ENCODE measurements around the gene ABCD1. TPM values are rescaled to one million over a fixed set of nuclear protein-coding genes. Genes with fewer than 3 reads are reported as not detected.

ABCD1 gene
- total RNA-seq, 2 experiments from 2014 or later: 15.4 to 16.0 TPM

DNA sequence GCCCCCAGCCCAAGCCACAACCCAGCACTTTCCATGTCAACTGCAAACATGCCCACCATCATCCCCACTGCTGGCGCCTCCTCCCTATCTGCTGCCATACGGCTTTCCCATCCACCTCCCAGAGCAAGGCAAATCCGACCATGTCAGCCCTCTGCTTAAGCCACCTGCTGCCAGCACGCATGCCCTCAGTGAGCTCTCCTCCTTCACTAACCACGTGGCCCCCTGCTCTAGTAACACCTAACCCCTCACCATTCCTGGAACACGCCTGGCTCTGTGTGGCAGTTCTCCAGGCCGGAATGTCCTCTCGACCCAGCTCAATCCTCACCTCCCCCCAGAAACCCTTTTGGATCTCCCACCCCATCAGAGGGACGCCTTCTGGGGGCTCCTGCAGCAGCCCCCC lies 17.9 kb upstream of the ABCD1 start:
- H3K4me1 Mint-ChIP-seq: peaks cover 8% of the 10 kb centered on the region
- H3K36me3 Mint-ChIP-seq (ENCODE audit: low read depth): peaks cover 6% of the 10 kb centered on the region
- no peaks in the 10 kb centered on the region for H3K27me3 Mint-ChIP-seq
- ChIA-PET POLR2A (no interaction called here), CTCF (interaction anchor here (1.4 kb wide), 1 partner anchor 240 kb away, joined by 4 read pairs; no protein-coding TSS in a partner anchor)
- no peaks in the 10 kb centered on the region for H3K9me3 Mint-ChIP-seq
- no peak overlapping the region for H3K4me3 Mint-ChIP-seq
- peak overlapping the region; percentile 36 for H3K27ac Mint-ChIP-seq
- no peak for DNase-seq

DNA sequence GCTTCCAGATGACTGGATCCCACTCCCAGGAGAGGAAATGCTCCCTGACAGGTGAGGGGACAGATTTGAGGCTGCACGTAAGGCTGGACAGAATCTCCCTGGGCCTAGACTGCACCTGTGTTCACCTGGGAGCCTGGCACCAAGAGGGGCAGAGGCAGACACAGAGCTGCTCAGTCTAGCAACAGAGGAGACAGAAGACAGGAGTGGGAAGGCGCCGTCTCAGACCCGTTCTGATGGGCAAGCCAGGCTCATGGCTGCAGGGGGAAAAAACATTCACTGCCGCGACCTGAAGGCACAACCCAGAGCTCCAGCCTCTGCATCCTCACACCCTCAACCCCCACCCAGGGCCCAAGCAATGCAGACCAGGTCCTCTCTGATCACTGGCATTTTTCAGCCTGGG lies 17.2 kb upstream of the ABCD1 start:
- peaks cover 8% of the 10 kb centered on the region for H3K4me1 Mint-ChIP-seq
- DNase-seq: no peak
- H3K36me3 Mint-ChIP-seq (ENCODE audit: low read depth): peaks cover 6% of the 10 kb centered on the region
- ChIA-PET CTCF (interaction anchor here (1.0 to 1.4 kb wide), 8 partner anchors 10 to 766 kb away, joined by 3 to 5 read pairs (median 3); no protein-coding TSS in a partner anchor), POLR2A (no interaction called here)
- no peaks in the 10 kb centered on the region for H3K9me3 Mint-ChIP-seq
- no peak overlapping the region for H3K27ac Mint-ChIP-seq
- no peak overlapping the region for H3K4me3 Mint-ChIP-seq
- no peaks in the 10 kb centered on the region for H3K27me3 Mint-ChIP-seq

DNA sequence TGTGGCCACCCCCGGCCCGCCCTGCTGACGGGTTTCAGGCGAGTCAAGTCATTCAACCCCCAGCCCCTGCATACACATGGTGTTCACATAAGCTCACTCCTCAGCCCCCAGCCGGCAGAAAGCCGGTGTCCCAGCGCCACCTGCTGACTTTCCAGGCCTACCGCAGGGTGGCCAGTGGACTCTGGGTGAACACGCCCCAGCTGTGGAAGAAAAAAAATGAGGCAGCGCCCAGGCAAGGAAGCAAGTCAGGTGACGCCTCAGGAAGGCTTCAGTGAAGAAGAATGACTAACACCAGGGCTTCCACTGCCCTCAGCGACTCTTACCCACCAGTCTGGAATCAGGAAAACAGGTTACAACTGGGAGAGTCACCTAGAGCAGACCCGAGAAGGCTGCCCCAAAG lies 16.2 kb upstream of the ABCD1 start:
- Mint-ChIP-seq H3K4me3 (no peak overlapping the region), H3K27ac (no peak overlapping the region), H3K36me3 (ENCODE audit: low read depth) (peaks cover 9% of the 10 kb centered on the region), H3K27me3 (no peaks in the 10 kb centered on the region), H3K4me1 (peaks cover 8% of the 10 kb centered on the region), H3K9me3 (no peaks in the 10 kb centered on the region)
- ChIA-PET POLR2A (interaction anchor here (0.7 kb wide), 1 partner anchor 306 kb away, joined by 3 read pairs; no protein-coding TSS in a partner anchor), CTCF (interaction anchor here (1.0 to 1.4 kb wide), 7 partner anchors 9 to 767 kb away, joined by 3 to 5 read pairs (median 3); no protein-coding TSS in a partner anchor)
- DNase-seq: peak; percentile 53

GRCh38 chrX:153709726-153710674 lies 14.7 kb upstream of the ABCD1 start:
- H3K27ac Mint-ChIP-seq: no peak overlapping the region
- ChIA-PET POLR2A (no interaction called here), CTCF (no interaction called here)
- H3K27me3 Mint-ChIP-seq: no peaks in the 10 kb centered on the region
- H3K4me1 Mint-ChIP-seq: peaks cover 8% of the 10 kb centered on the region
- no peak overlapping the region for H3K4me3 Mint-ChIP-seq
- no peak for DNase-seq
- H3K36me3 Mint-ChIP-seq (ENCODE audit: low read depth): peaks cover 15% of the 10 kb centered on the region
- H3K9me3 Mint-ChIP-seq: no peaks in the 10 kb centered on the region

DNA sequence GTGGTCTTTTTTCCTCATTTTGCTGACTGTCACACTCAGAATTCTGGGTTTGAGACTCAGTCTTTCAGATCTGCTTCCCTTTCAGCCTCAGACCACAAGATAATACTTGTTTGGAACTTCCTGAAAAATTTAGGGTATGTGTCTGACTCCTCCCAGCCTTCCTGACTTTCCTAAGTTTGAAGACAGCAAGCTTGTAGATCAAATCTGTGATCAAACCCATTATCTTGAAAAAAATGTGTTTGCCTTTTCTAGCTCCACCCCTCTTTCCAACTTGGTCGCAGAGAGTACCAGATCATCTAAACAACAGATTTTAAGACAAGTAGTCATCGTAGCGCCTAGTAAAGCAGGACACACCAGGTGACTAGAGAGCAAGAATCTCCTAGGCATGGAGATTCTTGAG lies 10.4 kb upstream of the ABCD1 start:
- no peak for DNase-seq
- no peak overlapping the region for H3K4me3 Mint-ChIP-seq
- CTCF ChIA-PET: interaction anchor here (0.6 kb wide), 1 partner anchor 377 kb away, joined by 4 read pairs; no protein-coding TSS in a partner anchor
- POLR2A ChIA-PET: interaction anchor here (0.7 kb wide), 1 partner anchor 207 kb away, joined by 13 read pairs; no protein-coding TSS in a partner anchor
- no peaks in the 10 kb centered on the region for H3K27me3 Mint-ChIP-seq
- no peaks in the 10 kb centered on the region for H3K9me3 Mint-ChIP-seq
- no peaks in the 10 kb centered on the region for H3K4me1 Mint-ChIP-seq
- H3K36me3 Mint-ChIP-seq (ENCODE audit: low read depth): peaks cover 28% of the 10 kb centered on the region
- peak overlapping the region; percentile 41 for H3K27ac Mint-ChIP-seq

- Mint-ChIP-seq H3K9me3 (no peaks in the 10 kb centered on the region), H3K4me1 (peaks cover 11% of the 10 kb centered on the region), H3K27ac (no peak overlapping the region), H3K36me3 (ENCODE audit: low read depth) (peaks cover 39% of the 10 kb centered on the region), H3K27me3 (no peaks in the 10 kb centered on the region), H3K4me3 (no peak overlapping the region)
- ChIA-PET CTCF (interaction anchor here (0.9 kb wide), 1 partner anchor 9 kb away, joined by 3 read pairs; no protein-coding TSS in a partner anchor), POLR2A (no interaction called here)
- DNase-seq: no peak
These were observed 7.2 kb upstream of the ABCD1 start for GRCh38 chrX:153717445-153717844.

DNA sequence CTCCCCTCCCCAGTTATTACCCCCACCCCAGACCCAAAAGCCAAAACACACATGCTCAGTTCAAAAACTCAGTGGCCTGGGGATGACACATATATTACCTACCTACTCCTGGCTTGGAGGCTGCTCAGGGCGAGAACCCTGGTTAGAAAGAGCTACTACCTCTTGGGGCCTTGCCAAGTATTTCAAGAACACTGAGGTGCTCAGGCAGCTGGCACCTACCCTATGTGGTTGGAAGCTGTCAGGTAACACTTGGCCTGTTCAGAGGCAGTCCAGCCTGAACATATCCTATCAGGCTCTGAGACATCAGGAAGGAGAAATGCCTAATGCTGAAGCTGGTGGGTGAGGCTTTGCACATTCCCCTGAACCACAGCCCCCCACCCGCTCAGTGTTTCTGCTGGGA lies 5.4 kb upstream of the ABCD1 start:
- CTCF ChIA-PET: interaction anchor here (0.6 to 1.1 kb wide), 2 partner anchors 11 to 121 kb away, joined by 4 to 5 read pairs; no protein-coding TSS in a partner anchor

DNA sequence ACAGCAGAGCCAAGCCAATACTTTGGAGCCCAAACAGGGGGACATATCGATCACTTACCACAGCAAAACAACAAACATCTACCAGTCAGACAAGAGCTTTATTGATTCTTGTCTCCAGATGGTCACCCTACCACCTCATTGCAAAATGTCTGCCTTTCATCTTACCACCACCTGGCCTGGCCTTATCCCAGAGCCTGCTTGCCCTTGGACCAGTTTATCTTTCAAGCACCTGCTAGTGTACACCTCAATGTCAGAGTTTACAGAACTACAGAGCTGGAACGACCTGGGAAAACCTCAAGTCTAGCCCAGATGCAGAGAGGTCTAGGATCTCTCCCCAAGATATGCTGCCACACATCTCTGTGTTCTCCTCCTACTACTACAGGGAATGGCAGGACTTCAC lies 5.0 kb upstream of the ABCD1 start:
- Mint-ChIP-seq H3K4me3 (no peak overlapping the region), H3K9me3 (no peaks in the 10 kb centered on the region), H3K36me3 (ENCODE audit: low read depth) (peaks cover 35% of the 10 kb centered on the region), H3K4me1 (peaks cover 13% of the 10 kb centered on the region), H3K27me3 (no peaks in the 10 kb centered on the region), H3K27ac (no peak overlapping the region)
- ChIA-PET POLR2A (no interaction called here), CTCF (interaction anchor here (1.1 to 1.6 kb wide), 3 partner anchors 12 to 52 kb away, joined by 3 to 5 read pairs (median 3); no protein-coding TSS in a partner anchor)
- DNase-seq: no peak

More for the DNA sequence above, 5.4 kb upstream of the ABCD1 start:
- H3K27me3 Mint-ChIP-seq: no peaks in the 10 kb centered on the region
- POLR2A ChIA-PET: no interaction called here
- no peaks in the 10 kb centered on the region for H3K9me3 Mint-ChIP-seq
- H3K36me3 Mint-ChIP-seq (ENCODE audit: low read depth): peaks cover 36% of the 10 kb centered on the region
- DNase-seq: no peak
- no peak overlapping the region for H3K27ac Mint-ChIP-seq
- H3K4me3 Mint-ChIP-seq: no peak overlapping the region
- H3K4me1 Mint-ChIP-seq: peaks cover 13% of the 10 kb centered on the region

- Mint-ChIP-seq H3K36me3 (ENCODE audit: low read depth) (peaks cover 28% of the 10 kb centered on the region), H3K4me3 (peak overlapping the region; percentile 85), H3K27me3 (no peaks in the 10 kb centered on the region), H3K4me1 (peaks cover 32% of the 10 kb centered on the region), H3K27ac (peak overlapping the region; percentile 82), H3K9me3 (no peaks in the 10 kb centered on the region)
- DNase-seq: no peak
- POLR2A ChIA-PET: no interaction called here
- CTCF ChIA-PET: interaction anchor here (1.1 kb wide), 1 partner anchor 13 kb away, joined by 3 read pairs; no protein-coding TSS in a partner anchor
These were observed 1.8 kb upstream of the ABCD1 start for GRCh38 chrX:153722704-153723350.

DNA sequence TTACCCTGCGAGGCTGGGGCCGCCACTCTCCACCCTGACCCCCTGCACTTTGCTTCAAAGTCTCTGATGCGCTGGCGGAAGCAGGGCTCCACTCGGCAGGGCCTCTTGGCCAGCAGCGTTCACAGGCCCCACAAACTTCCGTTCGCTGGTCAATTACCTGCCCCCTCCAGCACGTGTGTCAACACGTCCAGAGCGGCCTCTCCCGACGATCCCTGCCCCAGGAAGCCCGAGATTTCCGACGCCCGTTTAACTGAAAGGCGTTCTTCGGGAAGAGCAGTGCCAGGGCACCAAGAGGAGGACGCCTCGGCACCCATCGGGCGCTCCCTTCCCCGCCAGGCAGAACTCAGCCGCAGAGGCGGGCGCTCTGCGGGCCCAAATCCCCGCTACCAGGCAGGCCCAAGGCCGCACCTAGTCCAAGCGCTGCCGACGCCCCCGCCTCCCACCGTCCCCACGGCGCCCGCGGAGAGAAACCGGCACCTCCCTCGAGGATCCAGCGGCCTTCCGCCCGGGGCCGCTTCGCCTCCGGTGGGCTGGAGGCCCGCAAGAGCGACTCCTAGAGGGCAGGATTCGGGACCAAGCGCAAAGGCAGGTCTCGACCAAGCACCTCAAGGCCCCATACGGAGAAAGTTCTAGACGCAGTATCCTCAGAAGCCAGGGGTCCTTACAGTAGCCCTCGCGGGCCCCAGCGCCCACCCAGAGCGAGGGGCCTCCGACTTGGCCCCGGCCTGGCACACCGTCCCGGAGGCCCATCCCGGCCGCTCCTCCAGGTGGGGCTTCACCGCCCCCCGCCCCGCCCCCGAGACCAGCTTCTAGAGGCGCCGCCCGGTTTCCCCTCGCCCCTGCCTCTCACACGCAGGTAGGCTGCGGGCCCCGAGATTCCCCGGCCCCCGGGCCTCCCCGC lies 1.1 kb upstream of the ABCD1 start:
- H3K4me1 Mint-ChIP-seq: peaks cover 33% of the 10 kb centered on the region
- H3K27ac Mint-ChIP-seq: peak overlapping the region; percentile 86
- no peaks in the 10 kb centered on the region for H3K27me3 Mint-ChIP-seq
- peaks cover 29% of the 10 kb centered on the region for H3K36me3 Mint-ChIP-seq (ENCODE audit: low read depth)
- H3K9me3 Mint-ChIP-seq: no peaks in the 10 kb centered on the region
- peak overlapping the region; percentile 85 for H3K4me3 Mint-ChIP-seq
- POLR2A ChIA-PET: no interaction called here
- peak; percentile 44 for DNase-seq
- CTCF ChIA-PET: interaction anchor here (0.6 to 1.0 kb wide), 3 partner anchors 57 to 583 kb away, joined by 3 read pairs; no protein-coding TSS in a partner anchor

GRCh38 chrX:153725039-153725831 lies 579 bp downstream of the ABCD1 start:
- peak; percentile 16 for DNase-seq
- CTCF ChIA-PET: no interaction called here
- peak overlapping the region; percentile 19 for H3K27ac Mint-ChIP-seq
- no peaks in the 10 kb centered on the region for H3K9me3 Mint-ChIP-seq
- H3K4me1 Mint-ChIP-seq: peaks cover 28% of the 10 kb centered on the region
- peaks cover 22% of the 10 kb centered on the region for H3K36me3 Mint-ChIP-seq (ENCODE audit: low read depth)
- H3K4me3 Mint-ChIP-seq: peak overlapping the region; percentile 71
- POLR2A ChIA-PET: no interaction called here
- no peaks in the 10 kb centered on the region for H3K27me3 Mint-ChIP-seq
